ENCODE measurements around the gene ABLIM1.

The ABLIM1 gene

GRCh38 chr10:114680543-114681117, 22.6 kb upstream of the ABLIM1 start:
- H3K27ac ChIP-seq: no peak overlapping the region
- TF ChIP-seq CTCF (IDR thresholded peaks at IDR 0.05): no peak
- no peak for TF ChIP-seq ZFX (IDR thresholded peaks at IDR 0.05; ENCODE audit: borderline replicate concordance)

- TF ChIP-seq ZFX (IDR thresholded peaks at IDR 0.05; ENCODE audit: borderline replicate concordance) (no peak), CTCF (IDR thresholded peaks at IDR 0.05) (no peak)
These were observed 21.5 kb upstream of the ABLIM1 start for GRCh38 chr10:114679552-114679951.

GRCh38 chr10:114678820-114679219, 20.7 kb upstream of the ABLIM1 start:
- TF ChIP-seq CTCF (IDR thresholded peaks at IDR 0.05): no peak
- TF ChIP-seq ZFX (IDR thresholded peaks at IDR 0.05; ENCODE audit: borderline replicate concordance): no peak
- no peak overlapping the region for H3K27ac ChIP-seq

More at GRCh38 chr10:114679552-114679951, 21.5 kb upstream of the ABLIM1 start:
- H3K27ac ChIP-seq: no peak overlapping the region

GRCh38 chr10:114678336-114678735, 20.3 kb upstream of the ABLIM1 start:
- H3K27ac ChIP-seq: no peak overlapping the region
- TF ChIP-seq ZFX (IDR thresholded peaks at IDR 0.05; ENCODE audit: borderline replicate concordance): no peak

GRCh38 chr10:114674346-114674745, 16.3 kb upstream of the ABLIM1 start:
- H3K27ac ChIP-seq: no peak overlapping the region
- TF ChIP-seq ZFX (IDR thresholded peaks at IDR 0.05; ENCODE audit: borderline replicate concordance) (no peak), CTCF (IDR thresholded peaks at IDR 0.05) (no peak)

- TF ChIP-seq ZFX (IDR thresholded peaks at IDR 0.05; ENCODE audit: borderline replicate concordance): no peak
- no peak for TF ChIP-seq CTCF (IDR thresholded peaks at IDR 0.05)
- H3K27ac ChIP-seq: no peak overlapping the region
These were observed 11.6 kb upstream of the ABLIM1 start for GRCh38 chr10:114669648-114670047.

GRCh38 chr10:114668375-114669080, 10.5 kb upstream of the ABLIM1 start:
- no peak for TF ChIP-seq ZFX (IDR thresholded peaks at IDR 0.05; ENCODE audit: borderline replicate concordance)
- H3K27ac ChIP-seq: no peak overlapping the region

- H3K27ac ChIP-seq: no peak overlapping the region
- TF ChIP-seq ZFX (IDR thresholded peaks at IDR 0.05; ENCODE audit: borderline replicate concordance) (no peak), CTCF (IDR thresholded peaks at IDR 0.05) (no peak)
These were observed 7.8 kb upstream of the ABLIM1 start for GRCh38 chr10:114665873-114666272.

All from 22Rv1 (cell line).